IPS DF 19.7 (cell line): ENCODE data around the gene TLE2.

Experiments
- DNase-seq: peaks from one replicate; pipeline ENCODE4 v3.0.0-alpha.2; 2013; ENCODE audit warnings: low read depth, low spot score

The TLE2 gene

GRCh38 chr19:2952953-2953481, 76.1 kb downstream of the TLE2 start:
- no peak for DNase-seq

GRCh38 chr19:2950286-2951124, 78.6 kb downstream of the TLE2 start:
- DNase-seq = peak; percentile 97

- DNase-seq = no peak
Measured at GRCh38 chr19:2949939-2950285, 79.2 kb downstream of the TLE2 start.
